Stimulated activated CD8-positive, alpha-beta memory T cell treated with anti-CD3 and anti-CD28 coated beads, Interleukin-12 subunit alpha, Interleukin-12 subunit beta, amount 100 ng/mL, for 24 hours (primary cell): Measurements from ENCODE around the gene BTBD2.

Experiments
- DNase-seq: peaks from one replicate; pipeline ENCODE4 v3.0.0-alpha.2; 2020; ENCODE audit errors: extremely low read depth

BTBD2 gene

DNA sequence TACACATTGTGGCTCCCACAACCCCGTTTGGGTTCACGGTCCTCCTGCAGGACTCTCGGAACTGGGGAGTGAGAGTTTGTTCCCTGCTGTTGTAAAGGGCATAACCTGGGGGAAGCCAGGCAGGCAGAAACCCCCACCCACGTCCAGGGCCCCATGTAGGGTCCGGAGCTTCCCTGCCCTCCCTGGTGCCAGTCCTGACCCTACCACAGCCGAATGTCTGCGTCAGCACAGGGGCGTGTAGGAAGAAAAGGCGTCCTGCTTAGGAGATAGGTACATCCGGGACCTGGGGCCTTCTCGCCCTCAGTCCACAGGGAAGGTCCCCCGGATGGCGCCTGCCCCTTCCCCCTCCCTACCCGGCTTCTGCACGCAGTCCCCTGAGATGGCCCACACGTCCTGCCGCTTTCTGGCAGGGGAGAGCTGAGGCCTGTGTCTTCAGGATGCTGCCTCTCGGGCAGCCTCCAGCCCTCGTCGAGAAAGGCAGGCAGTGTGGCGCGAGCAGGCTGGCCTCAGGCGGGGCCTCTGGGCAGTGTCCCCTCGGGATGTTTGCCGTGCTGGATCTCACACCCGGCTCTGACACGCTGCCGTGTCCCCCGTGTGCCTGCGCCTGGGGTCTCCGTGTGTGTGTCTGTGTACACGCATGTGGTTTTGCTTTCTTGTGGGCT, 55.5 kb downstream of the BTBD2 start:
- no peak for DNase-seq

DNA sequence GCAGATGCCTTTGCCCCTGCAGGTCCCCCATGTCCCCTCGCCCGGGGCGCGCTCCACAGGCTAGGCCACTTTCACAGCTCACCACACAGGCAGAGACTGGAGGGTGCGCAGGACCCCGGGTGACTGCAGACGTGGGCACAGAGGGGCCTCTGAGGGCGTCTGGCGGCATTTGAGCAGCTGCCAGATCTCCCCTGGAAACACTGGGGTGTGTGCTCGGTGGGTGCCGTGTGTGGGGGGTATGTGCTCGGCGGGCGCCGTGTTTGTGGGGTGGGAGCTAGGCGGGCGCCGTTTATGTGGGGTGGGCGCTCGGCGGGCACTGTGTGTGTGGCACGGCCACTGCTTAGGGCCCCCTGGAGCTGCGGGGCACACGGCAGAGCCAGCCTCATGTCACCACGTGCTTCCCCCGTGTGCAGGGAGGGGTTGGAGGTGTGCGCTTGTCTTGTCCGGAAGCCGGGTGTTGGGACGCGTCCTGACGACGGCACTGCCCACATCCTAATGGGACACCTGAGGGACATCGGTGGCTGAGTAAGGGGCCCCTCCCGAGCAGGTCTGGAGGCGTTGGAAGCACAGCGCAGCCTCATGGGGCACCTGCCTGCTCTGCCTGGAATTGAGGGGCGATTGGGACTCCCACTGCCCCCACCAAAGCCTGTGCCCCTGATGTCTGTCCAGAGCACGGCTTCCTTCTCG, 57.8 kb downstream of the BTBD2 start:
- no peak for DNase-seq

DNA sequence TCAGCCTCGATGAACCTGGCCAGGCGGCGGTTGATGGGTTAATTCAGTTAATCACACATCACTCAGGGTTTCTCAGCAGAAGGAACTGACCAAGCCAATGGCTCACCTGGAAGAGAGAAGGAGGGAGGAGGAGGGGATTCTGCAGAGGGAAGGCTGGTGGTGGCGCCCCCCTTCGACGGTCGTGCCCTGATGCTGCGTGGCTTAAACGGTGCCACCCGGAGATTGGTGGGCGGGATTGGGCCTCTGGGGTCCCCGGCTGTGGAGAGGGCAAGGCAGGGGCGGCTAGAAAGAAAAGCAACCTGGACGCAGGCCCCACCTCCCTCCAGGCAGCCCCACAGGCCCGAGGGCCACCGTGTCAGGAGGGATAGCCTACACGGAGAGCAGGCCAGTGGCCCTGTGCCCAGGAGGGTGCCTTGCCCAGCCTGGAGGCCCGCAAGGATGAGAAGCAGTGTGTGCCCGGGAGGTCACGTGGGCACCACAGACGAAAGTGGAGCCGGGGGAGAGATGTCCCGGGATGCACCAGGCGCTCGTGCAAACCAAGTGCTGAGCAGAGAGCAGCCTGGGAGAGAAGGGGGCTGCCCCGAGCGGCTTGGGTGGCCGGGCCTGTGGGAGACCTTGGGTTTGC, 58.5 kb downstream of the BTBD2 start:
- DNase-seq: no peak

DNA sequence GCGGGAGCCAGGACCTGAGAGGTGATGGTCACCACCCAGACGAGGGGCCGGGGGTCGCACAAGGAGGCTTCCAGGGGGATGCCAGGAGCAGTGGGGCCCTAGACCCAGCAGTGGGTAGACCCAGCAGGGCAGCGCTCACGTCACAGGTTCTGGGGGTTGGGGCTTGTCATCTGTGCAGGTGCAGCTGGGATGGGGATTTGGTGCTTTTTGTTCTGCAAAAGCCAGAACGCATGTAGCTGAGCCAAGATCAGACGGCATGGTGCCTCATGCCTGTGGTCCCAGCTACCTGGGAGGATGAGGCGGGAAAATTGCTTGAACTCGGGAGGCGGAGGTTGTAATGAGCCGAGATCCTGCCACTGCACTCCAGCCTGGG, 59.4 kb downstream of the BTBD2 start:
- DNase-seq: no peak

DNA sequence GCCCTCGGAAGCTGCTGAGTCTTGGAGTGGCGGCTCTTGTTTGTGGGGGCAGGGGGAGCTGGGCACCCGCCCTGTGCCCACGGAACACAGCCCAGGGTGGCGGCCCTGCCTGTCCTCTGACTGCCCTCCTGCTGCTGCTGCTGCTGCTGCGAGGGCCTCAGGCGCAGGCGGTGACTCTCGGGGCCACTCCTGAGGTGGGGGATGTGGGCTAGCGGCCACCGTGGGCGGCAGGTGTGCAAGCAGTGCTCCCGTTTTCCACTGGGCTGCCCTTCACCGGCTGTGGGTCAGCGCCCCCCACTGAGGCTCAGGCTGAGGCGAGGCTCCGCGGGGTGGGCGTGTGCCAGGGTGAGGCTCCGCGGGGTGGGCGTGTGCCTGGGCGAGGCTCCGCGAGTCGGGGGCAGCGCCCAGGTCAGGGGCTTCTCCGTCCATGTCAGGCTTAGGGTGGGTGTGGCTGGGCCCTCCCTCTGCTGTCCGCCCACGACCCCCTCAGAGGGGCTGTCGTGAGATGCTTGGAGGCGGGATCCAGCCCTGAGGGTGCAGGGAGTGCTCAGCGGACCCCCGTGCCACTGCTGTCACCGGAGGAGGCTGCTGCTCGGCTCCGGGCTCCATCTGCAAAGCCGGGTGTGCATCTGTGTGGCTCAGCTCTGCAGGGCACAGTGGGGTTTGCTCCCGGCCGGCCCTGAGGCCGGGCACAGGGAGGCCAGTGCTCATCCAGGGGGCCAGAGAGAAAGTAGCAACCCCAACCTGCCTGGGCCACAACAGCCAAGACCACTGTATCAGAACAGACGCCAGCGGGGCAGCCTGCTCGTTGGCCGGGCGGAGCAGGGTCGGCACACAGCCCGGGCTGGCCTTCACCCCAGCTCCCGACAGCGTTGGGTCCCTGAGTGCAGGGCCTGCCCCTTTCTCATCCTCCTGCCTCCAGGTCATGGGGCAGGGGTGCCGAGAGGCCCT, 60.1 kb downstream of the BTBD2 start:
- DNase-seq: no peak

DNA sequence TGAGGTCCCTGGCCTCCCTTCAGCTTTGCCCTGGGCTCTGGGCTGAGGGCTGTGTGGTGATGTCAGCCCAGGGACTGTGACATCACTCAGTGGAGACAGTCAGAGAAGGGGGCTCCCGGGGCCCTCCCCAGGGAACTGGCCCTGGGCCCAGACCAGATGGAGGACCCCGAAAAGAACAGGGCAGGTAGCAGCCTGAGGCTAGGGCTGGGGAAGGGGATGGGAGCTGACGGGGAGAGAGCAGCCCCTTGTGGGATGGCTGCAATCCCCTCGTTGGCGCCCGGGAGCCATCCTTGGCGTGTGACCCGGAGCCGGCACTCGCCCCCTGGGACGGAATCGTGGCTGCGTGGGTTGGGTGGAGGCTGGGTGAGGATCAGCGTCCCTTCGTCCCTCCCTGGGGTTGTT, 61.0 kb downstream of the BTBD2 start:
- no peak for DNase-seq

DNA sequence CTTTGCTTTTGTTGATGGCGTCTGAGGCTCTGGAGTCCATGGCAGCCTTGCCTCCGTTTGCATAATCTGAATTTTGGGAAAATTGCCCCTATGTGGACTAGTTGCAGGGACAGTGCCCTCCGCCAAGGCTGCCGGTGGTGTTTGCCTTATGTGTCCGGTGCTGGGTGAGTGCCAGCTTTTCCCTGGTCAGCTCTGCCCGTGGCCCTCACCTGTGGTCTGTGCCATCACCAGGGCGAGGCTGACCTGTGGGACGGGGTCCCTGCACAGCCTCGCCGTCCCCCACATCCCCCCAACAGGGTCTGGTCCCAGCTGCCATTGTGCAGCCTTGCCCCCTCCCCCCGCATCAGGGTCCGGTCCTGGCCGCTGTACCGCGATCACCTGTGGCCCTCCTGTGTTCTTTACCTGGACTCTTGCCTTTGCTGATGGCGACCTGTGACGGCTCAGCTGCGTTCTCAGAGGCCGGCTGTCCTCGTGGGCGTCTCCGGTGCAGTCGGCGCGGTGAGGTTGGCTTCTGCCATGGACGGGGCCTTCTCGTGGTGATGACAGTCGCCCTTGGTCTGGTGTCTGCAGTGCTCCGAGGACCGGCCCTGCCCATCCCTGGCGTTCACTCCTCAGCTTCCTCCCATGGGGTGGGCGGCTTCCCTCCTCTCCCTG, 61.9 kb downstream of the BTBD2 start:
- DNase-seq: no peak

DNA sequence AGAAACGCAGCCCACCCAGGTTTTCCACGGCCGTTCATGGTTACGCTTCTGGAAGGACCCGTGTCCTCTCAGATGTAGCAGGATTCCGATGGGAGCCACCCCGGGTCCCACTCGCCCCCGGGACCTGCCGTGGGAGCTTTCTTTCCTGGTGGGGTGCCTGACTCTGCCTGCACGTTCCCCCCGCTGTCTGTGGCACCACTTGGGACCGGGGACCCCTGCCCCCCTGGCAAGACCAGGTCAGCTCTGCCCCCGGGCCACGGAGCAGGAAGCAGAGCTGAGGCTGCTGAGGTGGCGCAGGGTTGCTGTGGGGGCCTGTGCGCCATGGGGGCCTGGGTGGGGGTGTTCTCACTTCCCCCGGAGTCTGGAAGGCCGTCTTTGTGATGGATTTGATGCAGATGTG, 62.5 kb downstream of the BTBD2 start:
- no peak for DNase-seq

DNA sequence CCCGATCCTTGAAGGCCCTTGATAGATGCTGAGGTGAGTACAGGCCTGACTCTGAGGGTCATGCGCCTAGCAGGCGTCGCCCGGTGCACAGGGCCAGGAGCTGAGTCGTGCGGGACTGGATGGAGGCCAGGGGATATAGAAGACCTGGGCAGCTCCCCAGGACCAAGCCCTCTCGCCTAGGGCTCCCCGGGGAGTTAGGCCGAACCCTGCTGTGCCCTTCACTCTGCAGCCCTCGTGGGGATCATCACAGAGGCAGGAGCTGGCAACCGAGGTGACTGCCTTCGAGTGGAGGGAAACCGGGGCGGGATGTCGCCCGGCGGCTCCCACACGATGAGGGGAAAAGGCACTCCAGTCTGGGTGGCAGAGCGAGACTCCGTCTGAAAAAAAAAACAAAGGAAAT, 62.9 kb downstream of the BTBD2 start:
- no peak for DNase-seq

DNA sequence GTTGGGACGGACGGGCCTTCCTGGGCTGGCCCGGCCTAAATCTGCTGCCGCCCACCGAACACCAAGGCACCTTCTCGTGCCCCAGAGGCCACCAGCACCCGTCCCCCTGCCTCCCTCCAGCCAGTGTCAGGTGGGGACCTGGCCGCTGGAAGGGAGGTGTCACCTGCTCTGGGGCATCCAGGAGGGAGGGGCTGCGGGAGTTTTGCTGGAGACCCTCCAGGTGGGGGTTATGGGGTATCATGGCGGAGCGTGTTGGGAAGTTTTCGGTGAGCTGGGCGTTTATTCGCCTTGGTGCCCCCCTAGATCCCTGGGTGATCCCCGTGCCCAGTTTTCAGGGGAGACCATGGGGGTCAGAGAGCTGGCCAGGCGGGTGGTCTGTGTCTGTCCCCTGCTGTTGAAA, 64.9 kb downstream of the BTBD2 start:
- DNase-seq: no peak

DNA sequence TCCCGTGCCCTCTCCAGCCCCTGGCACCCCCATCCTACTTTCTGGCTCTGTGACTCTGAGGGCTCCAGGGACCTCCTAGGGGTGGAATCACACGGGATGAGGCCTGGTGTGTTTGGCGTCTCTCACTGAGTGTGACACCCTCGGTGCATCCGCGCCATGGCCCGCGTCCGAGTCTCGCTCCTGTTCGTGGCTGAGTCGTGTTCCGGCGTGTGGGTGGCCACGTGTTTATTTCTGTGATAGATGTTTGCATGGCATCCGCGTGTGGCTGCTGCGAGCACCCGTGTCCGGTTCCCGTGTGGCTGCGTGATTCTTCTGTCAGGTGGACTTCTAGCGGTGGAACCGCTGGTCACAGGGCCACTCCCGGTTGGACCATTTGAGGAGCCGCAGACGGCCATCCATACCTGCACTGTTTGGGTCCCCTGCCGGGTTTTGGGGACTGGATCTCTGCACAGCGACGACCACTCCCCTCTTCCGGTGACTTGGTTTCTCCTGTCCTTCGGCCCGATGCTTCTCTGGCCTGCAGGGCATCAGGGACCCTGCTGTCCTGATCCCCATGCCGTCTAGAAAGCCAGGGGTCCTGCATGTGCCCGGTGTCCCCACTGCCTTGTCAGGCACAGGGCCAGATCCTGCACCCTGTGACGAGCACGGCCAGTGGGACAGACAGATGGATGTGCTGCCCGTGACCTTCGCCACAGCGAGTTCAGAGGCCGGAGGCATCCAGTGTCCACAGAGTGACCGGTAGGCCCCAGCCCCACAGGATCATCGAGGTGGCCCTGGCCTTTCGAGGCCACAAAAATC, 66.0 kb downstream of the BTBD2 start:
- no peak for DNase-seq

DNA sequence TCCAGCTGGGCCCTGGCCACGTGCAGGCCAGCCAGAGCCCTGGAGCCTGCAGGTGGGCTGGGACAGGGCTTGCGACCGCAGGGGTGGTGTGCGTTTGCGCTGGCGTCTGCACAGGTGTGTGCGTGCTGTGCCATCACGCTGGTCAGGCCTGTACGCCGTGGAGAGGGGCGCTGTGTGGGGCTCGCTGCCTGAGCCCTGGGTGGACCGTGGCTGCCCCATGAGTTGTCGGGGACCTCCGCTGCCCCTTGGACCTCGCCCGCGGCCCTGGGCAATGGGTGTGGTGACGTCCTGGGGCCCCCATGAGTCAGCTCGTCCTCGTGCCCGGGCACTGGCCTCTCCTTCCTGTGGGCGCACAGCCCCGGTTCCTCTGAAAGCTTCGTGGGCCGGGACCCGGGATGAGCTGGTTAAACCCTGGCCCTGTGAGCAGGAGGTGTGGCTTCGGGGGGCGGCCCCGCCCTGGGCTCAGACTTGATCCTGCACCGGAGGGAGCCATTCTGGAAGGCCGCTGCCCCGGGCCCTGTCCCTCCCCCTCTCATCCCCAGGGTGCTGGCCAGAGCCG, 67.8 kb downstream of the BTBD2 start:
- DNase-seq: no peak

DNA sequence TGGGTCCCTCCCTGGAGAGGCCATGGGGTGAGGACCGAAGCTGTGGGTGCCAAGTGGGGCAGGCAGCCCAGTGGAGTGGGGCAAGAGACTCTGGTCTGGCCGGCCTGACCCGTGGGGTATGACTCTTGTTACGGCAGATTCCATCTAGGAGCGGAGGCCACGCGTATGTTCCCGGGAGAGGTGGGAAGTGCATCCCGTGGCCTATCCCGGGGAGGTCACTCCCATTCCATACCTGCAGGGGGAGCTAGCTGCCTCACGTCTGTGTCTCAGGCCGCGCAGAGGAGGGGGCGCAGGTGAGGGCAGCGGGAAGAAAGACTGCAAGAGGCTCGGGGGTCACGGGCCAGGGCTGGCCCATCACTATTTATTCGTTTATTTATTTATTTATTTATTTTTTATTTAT, 69.6 kb downstream of the BTBD2 start:
- DNase-seq: no peak

DNA sequence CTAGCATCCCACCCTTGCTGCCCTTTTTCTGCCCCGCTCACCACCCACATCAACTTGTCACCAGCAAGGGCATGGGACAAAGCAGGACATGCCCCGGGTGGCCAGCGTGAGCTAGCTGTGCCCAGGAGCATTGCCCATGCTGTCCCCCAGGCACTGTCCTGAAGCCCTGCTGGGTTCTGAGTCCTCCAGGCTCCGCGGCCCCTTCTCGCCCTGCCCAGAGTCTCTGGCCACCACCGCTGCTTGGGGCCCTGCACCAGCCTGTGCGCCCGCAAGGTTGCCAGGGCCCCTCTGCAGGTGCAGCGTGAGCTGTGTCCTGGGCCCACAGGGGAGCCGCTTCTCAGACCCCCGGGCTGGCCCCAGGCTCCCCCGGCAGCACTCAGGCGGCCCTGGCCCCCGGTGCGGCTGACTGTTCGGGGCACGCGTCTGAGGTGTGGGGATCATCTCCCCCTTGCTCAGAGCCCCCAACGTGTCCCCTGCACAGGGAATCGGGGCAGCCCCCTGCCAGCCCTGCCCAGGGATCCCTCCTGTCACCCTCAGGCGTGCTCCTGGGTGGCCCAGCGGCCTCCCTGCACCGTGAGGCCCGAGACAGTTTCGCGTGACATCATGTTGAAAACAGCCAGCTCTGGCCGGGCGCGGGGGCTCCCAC, 70.5 kb downstream of the BTBD2 start:
- DNase-seq: no peak

DNA sequence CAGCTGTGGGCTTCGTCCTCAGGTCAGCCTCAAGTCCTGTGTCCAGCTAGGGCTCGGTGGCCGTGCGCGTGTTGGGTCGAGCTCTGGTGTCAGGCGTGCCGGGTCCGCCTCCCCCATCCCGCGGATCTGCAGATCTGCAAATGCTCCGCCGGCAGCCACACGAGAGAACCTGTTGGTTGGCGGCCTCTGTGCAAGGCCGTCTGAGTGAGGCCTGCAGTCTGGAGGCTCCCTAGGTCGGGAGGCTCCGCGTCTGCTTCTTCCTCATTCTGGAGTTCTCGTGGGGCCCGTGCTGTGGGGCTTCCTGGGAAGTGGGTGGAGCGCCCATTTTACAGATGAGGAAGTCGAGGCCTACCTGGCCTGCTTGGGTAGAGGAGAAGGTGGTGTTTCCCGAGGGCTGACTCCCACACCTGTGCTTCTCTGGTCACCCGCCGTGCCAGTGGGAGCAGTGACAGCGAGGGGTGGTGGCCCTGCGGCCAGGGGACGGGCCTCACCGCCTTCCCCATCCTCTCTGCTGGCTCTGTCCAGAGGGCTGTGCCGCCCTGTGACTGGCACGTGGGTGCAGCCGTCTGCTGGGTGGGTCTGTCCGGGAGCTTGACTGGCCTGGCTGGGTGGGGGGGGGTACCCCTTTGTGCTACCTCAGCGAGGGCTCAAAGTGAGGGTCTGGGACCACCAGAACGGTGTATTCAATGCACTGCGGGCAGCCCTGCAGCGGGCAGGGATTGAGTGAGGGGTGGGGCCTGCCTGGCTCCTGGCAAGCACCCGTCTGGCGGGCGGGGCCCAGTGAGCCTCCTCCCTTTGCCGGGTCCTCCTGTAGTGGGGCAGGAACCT, 71.2 kb downstream of the BTBD2 start:
- DNase-seq: no peak

DNA sequence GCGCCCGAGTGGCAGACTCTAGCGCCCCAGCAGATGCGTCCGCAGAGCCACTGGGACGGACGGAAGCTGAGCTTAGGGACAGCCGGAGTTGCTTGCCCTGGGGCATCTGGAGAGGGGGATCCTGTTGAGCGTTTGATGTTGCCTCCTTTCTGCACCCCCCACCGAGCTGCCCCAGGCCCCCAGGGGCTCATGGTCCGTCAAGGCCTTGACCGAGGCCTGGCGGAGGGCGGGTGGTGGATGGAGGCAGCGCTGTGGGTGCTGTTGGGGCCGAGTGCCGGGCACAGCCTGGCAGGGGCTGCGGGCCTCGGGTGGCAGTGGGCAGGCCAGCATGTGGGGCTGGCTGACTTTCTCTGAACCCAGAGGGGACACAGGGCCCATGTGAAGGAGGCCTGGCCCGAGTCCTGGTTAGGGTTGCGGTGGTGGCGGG, 71.8 kb downstream of the BTBD2 start:
- DNase-seq: no peak

DNA sequence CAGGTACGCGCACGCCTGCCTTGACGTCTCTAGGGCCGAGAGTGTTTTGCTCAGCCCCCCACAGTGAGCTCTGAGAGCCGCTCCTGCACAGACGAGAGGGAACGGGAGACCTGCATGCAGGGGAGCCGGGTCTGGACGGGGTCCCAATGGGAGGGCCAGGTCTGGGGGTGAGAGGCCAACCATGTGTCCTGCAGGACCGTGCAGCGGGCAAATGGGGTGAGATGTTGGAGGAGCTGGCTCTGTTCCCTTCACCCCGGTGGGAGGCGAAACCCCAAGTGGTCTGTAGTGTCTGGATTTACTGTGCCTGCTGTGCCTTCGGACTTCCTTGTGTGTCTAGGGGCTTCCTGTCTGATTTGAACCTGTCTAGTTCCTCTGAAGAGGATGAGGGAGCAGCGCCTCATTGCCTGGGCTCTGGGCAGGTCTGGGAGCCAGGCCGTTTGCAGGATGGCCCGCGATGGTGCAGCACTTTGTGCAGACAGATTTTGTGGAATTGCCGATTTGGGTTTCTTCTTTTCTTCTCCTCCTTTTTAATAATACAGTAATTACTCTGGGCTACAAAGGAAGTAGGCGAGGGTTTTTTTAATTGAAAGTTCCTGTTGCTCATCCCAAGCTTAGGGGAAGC, 72.5 kb downstream of the BTBD2 start:
- DNase-seq: no peak

DNA sequence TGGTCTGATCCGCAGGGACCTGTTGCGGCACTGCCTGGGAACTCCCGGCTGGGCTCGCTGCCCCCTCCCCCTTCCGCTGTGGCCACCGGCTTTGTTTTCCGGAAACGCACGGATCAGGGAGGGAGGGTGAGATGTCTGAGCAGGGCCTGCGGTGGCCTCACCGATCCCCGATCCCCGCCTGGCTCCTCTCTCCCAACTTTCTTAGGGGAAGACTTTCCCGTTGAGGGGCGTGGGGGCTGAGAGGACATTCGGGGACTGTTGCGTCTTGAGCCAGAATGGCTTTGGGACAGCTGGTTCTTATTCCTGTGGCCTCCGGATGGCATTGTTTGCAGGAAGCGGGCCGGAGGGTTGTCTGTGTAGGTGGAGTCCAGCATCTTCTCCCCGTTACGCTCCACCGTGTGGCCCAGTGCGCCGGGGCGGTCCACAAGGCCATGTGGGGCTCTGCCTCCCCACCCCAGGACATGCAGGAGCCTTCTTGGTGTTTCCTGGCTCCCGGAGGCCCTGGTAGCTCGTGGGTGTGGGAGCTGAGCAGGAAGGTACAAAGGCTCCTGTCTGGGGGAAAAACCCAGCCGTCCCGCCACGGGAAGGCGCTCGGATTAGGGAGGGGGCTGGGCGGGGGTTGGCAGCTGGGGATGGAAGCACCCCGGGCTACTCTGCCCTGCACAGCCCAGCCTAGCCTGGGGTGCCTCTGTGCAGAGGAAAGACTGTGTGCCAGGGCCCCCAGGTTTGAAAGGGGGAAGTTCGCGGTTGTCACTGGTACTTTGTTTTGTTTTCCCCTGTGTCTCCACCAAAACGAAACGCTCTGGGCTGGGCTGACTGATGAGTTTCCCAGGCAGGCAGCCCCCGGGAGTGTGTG, 73.2 kb downstream of the BTBD2 start:
- DNase-seq: peak; percentile 48
